K562 (cell line): ENCODE results near the gene DCAF4.

ENCODE experiments used
- SP1 ChIP-seq: sonication (generic); formaldehyde crosslinking; IDR thresholded peaks from 2 replicates; pipeline ENCODE4 v1.8.1; 2022; ENCODE audit warnings: mild to moderate bottlenecking, missing genetic modification reagents
- U2AF1 ChIP-seq: fragments of 200-400 bp; formaldehyde crosslinking; optimal IDR thresholded peaks from 2 replicates; pipeline ENCODE3; 2017; ENCODE audit warnings: mild to moderate bottlenecking, low read depth, low read length, moderate library complexity

DNA sequence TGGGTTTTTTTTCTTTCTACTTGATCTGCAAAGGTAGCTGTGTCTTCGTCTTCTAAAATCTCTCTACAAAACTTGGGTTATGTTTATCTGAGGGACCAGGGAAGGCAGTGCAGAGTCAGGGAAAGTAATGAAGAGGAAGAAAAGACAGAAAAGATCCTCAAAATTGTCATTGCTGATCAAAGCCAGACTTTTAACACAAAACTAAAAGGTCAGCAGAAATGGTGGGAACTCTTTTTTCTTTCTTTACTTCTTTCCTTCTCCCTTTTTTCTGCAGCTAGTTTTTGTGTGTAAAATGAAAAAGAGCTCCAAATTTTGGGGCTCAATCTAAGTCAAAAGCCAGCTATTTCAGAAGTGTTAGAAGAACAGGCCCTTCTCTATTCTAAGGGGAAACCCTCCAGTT, 44.2 kb upstream of the DCAF4 start:
- TF ChIP-seq SP1 (CRISPR knock-in tag) = no peak
- TF ChIP-seq U2AF1 = no peak
